Measurements from ENCODE around the gene NDUFB4.

GRCh38 chr3:120554812-120555606, 41.1 kb upstream of the NDUFB4 start:
- no peak for TF ChIP-seq ZNF565 (CRISPR knock-in tag; conservative IDR thresholded peaks at IDR 0.05; ENCODE audit: low read depth)
- TF ChIP-seq PATZ1 (CRISPR knock-in tag; IDR thresholded peaks at IDR 0.05; ENCODE audit: borderline replicate concordance): no peak
- no peak for TF ChIP-seq ARNTL (CRISPR knock-in tag; IDR thresholded peaks at IDR 0.05; ENCODE audit: borderline replicate concordance, low read depth)
- TF ChIP-seq SNAI2 (CRISPR knock-in tag; IDR thresholded peaks at IDR 0.05): no peak
- no peak for TF ChIP-seq ZFP30 (CRISPR knock-in tag; IDR thresholded peaks at IDR 0.05)
- TF ChIP-seq RARB (CRISPR knock-in tag; IDR thresholded peaks at IDR 0.05): no peak

All from SK-N-SH treated with all-trans-retinoic acid at 6 μM for 48 hours (cell line).